GM19463 (cell line): Measurements from ENCODE around the gene ZBTB49.
"Not testable (repeated sequence)": the region's sequence is repeated elsewhere in the genome, so short reads cannot be mapped to it uniquely, and the experiment has no call there.

Experiments used
- ATAC-seq: cut with Tn5 transposase; IDR thresholded peaks from one replicate; pipeline ENCODE4 v1.9.1; 2021; ENCODE audit warnings: mild to moderate bottlenecking, moderate library complexity; ENCODE audit not compliant: unreplicated experiment

The ZBTB49 gene

GRCh38 chr4:4289941-4290850 lies at the start of gene ZBTB49, which contains the start of gene LYAR:
TSS of gene ZBTB49 (plus strand) at chr4:4290251. CDS start at chr4:4299946, 9,695 bp downstream.
TSS of gene LYAR (minus strand) at chr4:4290154. CDS start at chr4:4283742, 6,412 bp downstream.
- peak; percentile 91 for ATAC-seq

GRCh38 chr4:4245172-4245571 lies 44.9 kb upstream of the ZBTB49 start:
- ATAC-seq: no peak

GRCh38 chr4:4247696-4248028 lies 42.4 kb upstream of the ZBTB49 start:
- ATAC-seq: peak; percentile 1

- ATAC-seq: peak; percentile 98
Observed at GRCh38 chr4:4248029-4248884, 41.8 kb upstream of the ZBTB49 start, which contains the start of gene TMEM128. TSS of gene TMEM128 (minus strand) at chr4:4248223. CDS start at chr4:4248202, 21 bp downstream.

- no peak for ATAC-seq
Observed at GRCh38 chr4:4248885-4249203, 41.2 kb upstream of the ZBTB49 start.

- not testable (repeated sequence) for ATAC-seq
Observed at GRCh38 chr4:4249342-4249741, 40.7 kb upstream of the ZBTB49 start.

- no peak for ATAC-seq
Observed at GRCh38 chr4:4249866-4250265, 40.2 kb upstream of the ZBTB49 start.

GRCh38 chr4:4254199-4254598 lies 35.9 kb upstream of the ZBTB49 start:
- ATAC-seq: no peak

- no peak for ATAC-seq
Observed at GRCh38 chr4:4254666-4255065, 35.4 kb upstream of the ZBTB49 start.

GRCh38 chr4:4256799-4257198 lies 33.3 kb upstream of the ZBTB49 start:
- ATAC-seq: no peak

- ATAC-seq: not testable (repeated sequence)
Observed at GRCh38 chr4:4257705-4258104, 32.3 kb upstream of the ZBTB49 start.

GRCh38 chr4:4259484-4260100 lies 30.5 kb upstream of the ZBTB49 start:
- no peak for ATAC-seq

GRCh38 chr4:4260185-4260751 lies 29.8 kb upstream of the ZBTB49 start:
- ATAC-seq: peak; percentile 72

GRCh38 chr4:4267981-4268380 lies 22.1 kb upstream of the ZBTB49 start:
- ATAC-seq: no peak

GRCh38 chr4:4268776-4269175 lies 21.3 kb upstream of the ZBTB49 start:
- no peak for ATAC-seq

- ATAC-seq: no peak
Observed at GRCh38 chr4:4269331-4269731, 20.7 kb upstream of the ZBTB49 start.

GRCh38 chr4:4269856-4270255 lies 20.2 kb upstream of the ZBTB49 start:
- ATAC-seq: no peak

- no peak for ATAC-seq
Observed at GRCh38 chr4:4270529-4270928, 19.5 kb upstream of the ZBTB49 start.

- ATAC-seq: no peak
Observed at GRCh38 chr4:4271912-4272311, 18.1 kb upstream of the ZBTB49 start.

- no peak for ATAC-seq
Observed at GRCh38 chr4:4274226-4274625, 15.8 kb upstream of the ZBTB49 start.

GRCh38 chr4:4277531-4277930 lies 12.5 kb upstream of the ZBTB49 start:
- no peak for ATAC-seq
